B cell (primary cell): ENCODE measurements around the gene PARD3. TPM values are rescaled to one million over a fixed set of nuclear protein-coding genes. Genes with fewer than 3 reads are reported as not detected.

Experiments
- ATAC-seq: fragments of 200-7000 bp; cut with Tn5 transposase; one replicate; pipeline ENCODE4 v1.10.0; 2021; ENCODE audit warnings: low read depth, mild to moderate bottlenecking, moderate number of reproducible peaks, moderate library complexity
- CTCF ChIA-PET: fragments of 350-600 bp; sonication (Branson Sonifier 250); formaldehyde crosslinking; loops from one replicate; lab custom pipeline; 2021; ENCODE audit warnings: antibody characterized with exemption, inconsistent platforms; lab: Charles Lee
- POLR2A ChIA-PET: fragments of 350-600 bp; sonication (Branson Sonifier 250); formaldehyde crosslinking; loops from one replicate; lab custom pipeline; 2021; ENCODE audit warnings: antibody characterized with exemption; lab: Charles Lee
- DNase-seq: peaks from one replicate; pipeline ENCODE4 v3.0.0; 2013
- H2AFZ ChIP-seq: 2 replicates; pipeline ENCODE4 v1.6.1; 2012; ENCODE audit warnings: mild to moderate bottlenecking, low read depth, low read length; ENCODE audit not compliant: insufficient read depth, poor library complexity, severe bottlenecking
- H3K27ac ChIP-seq, 2 donors: 1 replicate in 1 of 2; 2 replicates in 1 of 2; pipeline ENCODE4 v1.5.1; 2012 to 2013; ENCODE audit warnings: low read length in 2 of 2, mild to moderate bottlenecking in 2 of 2, moderate library complexity in 1 of 2
- H3K27me3 ChIP-seq, 4 experiments: fragments of 200-600 bp in 1 of 4; sonication (generic) in 1 of 4; replicated peaks in 1 of 4; 1 replicate in 2 of 4; 2 replicates in 2 of 4; pipeline versions ENCODE4 v1.6.1 to v1.7.0; 2013 to 2016; ENCODE audit warnings: low read length in 3 of 4, mild to moderate bottlenecking in 2 of 4, mixed read lengths in 1 of 4, moderate library complexity in 1 of 4; ENCODE audit not compliant: insufficient read depth in 4 of 4, control insufficient read depth in 3 of 4; ENCODE audit errors: control extremely low read depth in 1 of 4
- H3K36me3 ChIP-seq, 2 experiments: replicated peaks in 1 of 2; 1 replicate in 1 of 2; 2 replicates in 1 of 2; pipeline versions ENCODE4 v1.6.1 to v1.7.1; 2013; ENCODE audit warnings: low read length in 1 of 2; ENCODE audit not compliant: insufficient read depth in 2 of 2, control insufficient read depth in 1 of 2; ENCODE audit errors: control extremely low read depth in 1 of 2, extremely low read depth in 1 of 2
- H3K4me1 ChIP-seq, 2 donors: fragments of 200-600 bp in 1 of 2; sonication (generic) in 1 of 2; 1 replicate in 1 of 2; 2 replicates in 1 of 2; pipeline versions ENCODE4 v1.5.1 to v1.6.1; 2013 to 2017; ENCODE audit warnings: low read length in 2 of 2; ENCODE audit not compliant: control insufficient read depth in 2 of 2, insufficient read depth in 2 of 2
- H3K4me2 ChIP-seq: replicated peaks from 2 replicates; pipeline ENCODE3; 2012; ENCODE audit warnings: mild to moderate bottlenecking, low read depth, low read length; ENCODE audit not compliant: poor library complexity, severe bottlenecking
- H3K4me3 ChIP-seq, 5 experiments: fragments of 200-600 bp in 1 of 5; sonication (generic) in 1 of 5; 1 replicate in 3 of 5; 2 replicates in 2 of 5; pipeline versions ENCODE4 v1.5.1 to v1.7.0; 2011 to 2016; ENCODE audit warnings: low read length in 4 of 5, mild to moderate bottlenecking in 4 of 5, low read depth in 2 of 5, control low read depth in 1 of 5, moderate library complexity in 1 of 5; ENCODE audit not compliant: insufficient read depth in 1 of 5; ENCODE audit errors: control extremely low read depth in 1 of 5, extremely low read depth in 1 of 5
- H3K79me2 ChIP-seq: fragments of 200-600 bp; sonication (generic); one replicate; pipeline ENCODE4 v1.6.0; 2016; ENCODE audit warnings: low read length; ENCODE audit not compliant: control insufficient read depth, insufficient read depth
- H3K9ac ChIP-seq: fragments of 200-600 bp; sonication (generic); 2 replicates; pipeline ENCODE4 v1.6.1; 2017; ENCODE audit warnings: mild to moderate bottlenecking, low read length, moderate library complexity
- H3K9me3 ChIP-seq, 3 donors: one replicate each; pipeline versions ENCODE4 v1.6.1 to v1.7.1; 2013; ENCODE audit warnings: low read length in 2 of 3; ENCODE audit not compliant: control insufficient read depth in 2 of 3, insufficient read depth in 1 of 3; ENCODE audit errors: control extremely low read depth in 1 of 3
- H4K20me1 ChIP-seq: 2 replicates; pipeline ENCODE4 v1.6.0; 2012; ENCODE audit warnings: mild to moderate bottlenecking, low read length; ENCODE audit not compliant: insufficient read depth, control insufficient read depth, poor library complexity, severe bottlenecking
- H3K27ac Mint-ChIP-seq: one replicate; pipeline ENCODE4 v1.8.0; 2021; ENCODE audit warnings: mixed read lengths
- H3K27me3 Mint-ChIP-seq: one replicate; pipeline ENCODE4 v1.8.0; 2021; ENCODE audit warnings: mixed read lengths
- H3K4me1 Mint-ChIP-seq: one replicate; pipeline ENCODE4 v1.8.0; 2021; ENCODE audit warnings: mixed read lengths
- H3K4me3 Mint-ChIP-seq: one replicate; pipeline ENCODE4 v1.8.0; 2021; ENCODE audit warnings: mixed read lengths
- H3K9me3 Mint-ChIP-seq: one replicate; pipeline ENCODE4 v1.8.0; 2022; ENCODE audit warnings: mixed read lengths; ENCODE audit not compliant: insufficient read depth
- EZH2 ChIP-seq: IDR thresholded peaks from 2 replicates; pipeline ENCODE4 v1.6.1; 2012; ENCODE audit warnings: borderline replicate concordance, low read depth, mild to moderate bottlenecking, moderate library complexity, low read length; ENCODE audit not compliant: insufficient read depth, poor library complexity, severe bottlenecking
- WGBS: methylation state at CpG from one replicate; pipeline ENCODE4 v1.1.5; 2013; ENCODE audit warnings: missing lambda C conversion rate; ENCODE audit not compliant: insufficient coverage; 5-methylcytosine and 5-hydroxymethylcytosine counted together
- intact Hi-C: fragments of 100-400 bp; cut with micrococcal nuclease; formaldehyde crosslinking; loops from one replicate; pipeline ENCODE4 v1.10.0; 2022
- polyA plus RNA-seq: library from polyadenylated mRNA; depleted of rRNA; stranded (reverse); fragments of >200 nt; gene quantifications from 2 replicates; pipeline ENCODE4 v1.2.3, GENCODE V29; 2012
- total RNA-seq, 2 donors: library from RNA; stranded (reverse); fragments of 120-200 nt in 1 of 2; gene quantifications; 1 replicate in 1 of 2; 2 replicates in 1 of 2; pipeline versions ENCODE4 v1.2.3 to v1.2.4, GENCODE V29; 2013 to 2022
- TF ChIP-seq, protein P1 (sequence below): fragments of 200-600 bp; IDR thresholded peaks from one replicate; pipeline ENCODE4 v1.8.0; 2022; ENCODE audit warnings: antibody characterized with exemption, mild to moderate bottlenecking

Gene PARD3
- total and polyA plus RNA-seq, 2 donors (not counting 1 experiment from before 2014, with no cell fraction given), result not detected

- DNase-seq, result no peak
- ChIA-PET CTCF (no interaction called here), POLR2A (no interaction called here)
- no peak for ATAC-seq
- Mint-ChIP-seq H3K27ac (no peak overlapping the region), H3K27me3 (no peaks in the 10 kb centered on the region), H3K9me3 (no peaks in the 10 kb centered on the region), H3K4me1 (no peaks in the 10 kb centered on the region), H3K4me3 (no peak overlapping the region)
- TF ChIP-seq, protein P1, sequence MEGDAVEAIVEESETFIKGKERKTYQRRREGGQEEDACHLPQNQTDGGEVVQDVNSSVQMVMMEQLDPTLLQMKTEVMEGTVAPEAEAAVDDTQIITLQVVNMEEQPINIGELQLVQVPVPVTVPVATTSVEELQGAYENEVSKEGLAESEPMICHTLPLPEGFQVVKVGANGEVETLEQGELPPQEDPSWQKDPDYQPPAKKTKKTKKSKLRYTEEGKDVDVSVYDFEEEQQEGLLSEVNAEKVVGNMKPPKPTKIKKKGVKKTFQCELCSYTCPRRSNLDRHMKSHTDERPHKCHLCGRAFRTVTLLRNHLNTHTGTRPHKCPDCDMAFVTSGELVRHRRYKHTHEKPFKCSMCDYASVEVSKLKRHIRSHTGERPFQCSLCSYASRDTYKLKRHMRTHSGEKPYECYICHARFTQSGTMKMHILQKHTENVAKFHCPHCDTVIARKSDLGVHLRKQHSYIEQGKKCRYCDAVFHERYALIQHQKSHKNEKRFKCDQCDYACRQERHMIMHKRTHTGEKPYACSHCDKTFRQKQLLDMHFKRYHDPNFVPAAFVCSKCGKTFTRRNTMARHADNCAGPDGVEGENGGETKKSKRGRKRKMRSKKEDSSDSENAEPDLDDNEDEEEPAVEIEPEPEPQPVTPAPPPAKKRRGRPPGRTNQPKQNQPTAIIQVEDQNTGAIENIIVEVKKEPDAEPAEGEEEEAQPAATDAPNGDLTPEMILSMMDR, result no peak
- TF ChIP-seq EZH2, result no peak
- H3K27ac ChIP-seq, result no peak overlapping the region
- H3K27me3 ChIP-seq, result no peaks in the 10 kb centered on the region
- no peaks in the 10 kb centered on the region for H3K4me1 ChIP-seq
- H3K9ac ChIP-seq, result no peak overlapping the region
- intact Hi-C loops, result no loop called here
- H3K4me2 ChIP-seq, result no peak overlapping the region
- no peaks in the 10 kb centered on the region for H3K9me3 ChIP-seq
- no peak overlapping the region for H2AFZ ChIP-seq
- 91% methylated on average over 3 of the region's 3 CpGs for WGBS
- no peaks in the 10 kb centered on the region for H3K36me3 ChIP-seq
- no peak overlapping the region for H3K4me3 ChIP-seq
- no peaks in the 10 kb centered on the region for H4K20me1 ChIP-seq
- H3K79me2 ChIP-seq, result no peaks in the 10 kb centered on the region
Observed at GRCh38 chr10:34756584-34756983, 58.5 kb downstream of the PARD3 start.

- Mint-ChIP-seq H3K4me3 (no peak overlapping the region), H3K9me3 (no peaks in the 10 kb centered on the region), H3K4me1 (no peaks in the 10 kb centered on the region), H3K27me3 (peaks cover 6% of the 10 kb centered on the region), H3K27ac (no peak overlapping the region)
- H3K27ac ChIP-seq, result no peak overlapping the region
- no peak overlapping the region for H3K4me2 ChIP-seq
- H3K4me3 ChIP-seq, result no peak overlapping the region
- CTCF ChIA-PET, result no interaction called here
- no peaks in the 10 kb centered on the region for H4K20me1 ChIP-seq
- H3K9me3 ChIP-seq, result no peaks in the 10 kb centered on the region
- POLR2A ChIA-PET, result no interaction called here
- intact Hi-C loops, result no loop called here
- no peak overlapping the region for H2AFZ ChIP-seq
- no peaks in the 10 kb centered on the region for H3K79me2 ChIP-seq
- H3K36me3 ChIP-seq, result no peaks in the 10 kb centered on the region
- no peaks in the 10 kb centered on the region for H3K4me1 ChIP-seq
- no peak for TF ChIP-seq EZH2
- TF ChIP-seq, protein P1, result no peak
- no peaks in the 10 kb centered on the region for H3K27me3 ChIP-seq
- ATAC-seq (no peak), DNase-seq (no peak)
- 70% methylated on average over 3 of the region's 5 CpGs for WGBS
- H3K9ac ChIP-seq, result no peak overlapping the region
Observed at GRCh38 chr10:34753014-34753757, 61.9 kb downstream of the PARD3 start.
